ENCODE results near the gene TGFBRAP1. TPM values are rescaled to one million over a fixed set of nuclear protein-coding genes. Genes with fewer than 3 reads are reported as not detected.

Gene TGFBRAP1
- total and polyA plus RNA-seq, 9 of the 15 experiments (the other 6 are each of a cell fraction or from before 2014, with no cell fraction given) = 3.7 to 18.0 (median 11.0) TPM

- TF ChIP-seq MBD1 (CRISPR knock-in tag; IDR thresholded peaks at IDR 0.05) (no peak), ZNF561 (CRISPR knock-in tag; conservative IDR thresholded peaks at IDR 0.05) (no peak), FOS (IDR thresholded peaks at IDR 0.05; ENCODE audit: extremely low read depth, insufficient read length) (no peak), ZBTB1 (CRISPR knock-in tag; IDR thresholded peaks at IDR 0.05; ENCODE audit: borderline replicate concordance, low read depth) (no peak), ARID2 (IDR thresholded peaks at IDR 0.05) (no peak), SMARCC2 (IDR thresholded peaks at IDR 0.05; ENCODE audit: low read depth) (no peak), MYNN (IDR thresholded peaks at IDR 0.05) (no peak), MYNN (CRISPR knock-in tag; IDR thresholded peaks at IDR 0.05) (no peak), HINFP (tag; conservative IDR thresholded peaks at IDR 0.05; ENCODE audit: low read depth) (no peak), HNRNPLL (IDR thresholded peaks at IDR 0.05; ENCODE audit: low read depth, low read length, poor library complexity, severe bottlenecking) (no peak), DPF2 (IDR thresholded peaks at IDR 0.05) (0 out of 2 replicates have a peak, but pooled peaks have one; percentile 40), ZZZ3 (IDR thresholded peaks at IDR 0.05) (no peak), PRDM10 (IDR thresholded peaks at IDR 0.05; ENCODE audit: partially characterized antibody) (no peak), HMBOX1 (IDR thresholded peaks at IDR 0.05) (peak; percentile 94), USF2 (CRISPR knock-in tag; IDR thresholded peaks at IDR 0.05) (no peak), ATF3 (IDR thresholded peaks at IDR 0.05) (0 out of 2 replicates have a peak, but pooled peaks have one; percentile 16), ATF3 (CRISPR knock-in tag; conservative IDR thresholded peaks at IDR 0.05) (no peak), HIVEP1 (CRISPR knock-in tag; IDR thresholded peaks at IDR 0.05) (no peak), BDP1 (IDR thresholded peaks at IDR 0.05; ENCODE audit: insufficient read depth, insufficient read length) (no peak)
Observed at GRCh38 chr2:105330681-105331375, 1.3 kb upstream of the TGFBRAP1 start (continued).
